SH-SY5Y (cell line): ENCODE data around the gene CXCL6.

Source experiments
- GATA2 ChIP-seq: IDR thresholded peaks from 2 replicates; pipeline ENCODE4 v1.6.1; 2011; ENCODE audit warnings: mild to moderate bottlenecking, low read depth, low read length
- GATA3 ChIP-seq: IDR thresholded peaks from 2 replicates; pipeline ENCODE4 v1.6.1; 2011; ENCODE audit warnings: low read depth, mild to moderate bottlenecking, low read length, moderate library complexity

DNA sequence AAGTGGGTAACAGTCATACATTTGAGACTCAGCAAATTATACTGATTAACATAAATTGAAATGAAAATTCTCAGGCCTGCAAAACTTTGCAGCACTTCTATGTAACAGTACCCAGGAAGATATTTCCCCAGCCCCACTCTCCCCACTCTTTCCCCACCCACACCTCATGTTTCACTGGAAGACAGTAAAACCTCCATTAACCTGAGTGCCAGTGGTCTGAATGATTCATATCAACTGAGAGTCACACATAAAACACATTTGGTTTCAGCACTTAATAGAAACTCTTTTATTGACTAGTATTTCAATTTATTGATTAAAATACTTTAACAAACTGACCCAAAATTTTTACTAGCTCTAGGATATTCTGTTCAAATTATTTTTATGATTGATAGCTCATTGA, 6.9 kb downstream of the CXCL6 start:
- TF ChIP-seq GATA3 (no peak), GATA2 (no peak)
